Common myeloid progenitor, CD34-positive (primary cell): ENCODE data around the gene CT55.
"Not testable (repeated sequence)": the region's sequence is repeated elsewhere in the genome, so short reads cannot be mapped to it uniquely, and the experiment has no call there.

Experiments used
- CTCF ChIA-PET: fragments of 350-600 bp; sonication (Branson Sonifier 250); formaldehyde crosslinking; loops from one replicate; lab custom pipeline; 2021; ENCODE audit warnings: antibody characterized with exemption; lab: Charles Lee
- POLR2A ChIA-PET: fragments of 350-600 bp; sonication (Branson Sonifier 250); formaldehyde crosslinking; loops from one replicate; lab custom pipeline; 2021; ENCODE audit warnings: antibody characterized with exemption; lab: Charles Lee
- DNase-seq, 3 donors: peaks; one replicate each; pipeline versions ENCODE4 v3.0.0 to v3.0.0-alpha.2; 2013
- H3K27ac ChIP-seq, 2 experiments: 1 replicate in 1 of 2; 2 replicates in 1 of 2; pipeline ENCODE4 v1.7.0; 2013; ENCODE audit warnings: inconsistent platforms in 2 of 2, low read length in 2 of 2, mild to moderate bottlenecking in 2 of 2, low read depth in 1 of 2, moderate library complexity in 1 of 2; ENCODE audit not compliant: severe bottlenecking in 2 of 2, insufficient read depth in 1 of 2, poor library complexity in 1 of 2
- H3K27me3 ChIP-seq, 5 experiments: replicated peaks in 2 of 5; 1 replicate in 3 of 5; 2 replicates in 2 of 5; pipeline versions ENCODE4 v1.6.1 to v1.7.0; 2013; ENCODE audit warnings: low read length in 4 of 5, mild to moderate bottlenecking in 2 of 5, moderate library complexity in 2 of 5, inconsistent platforms in 1 of 5; ENCODE audit not compliant: insufficient read depth in 5 of 5, control insufficient read depth in 4 of 5
- H3K36me3 ChIP-seq, 4 experiments: 1 replicate in 2 of 4; 2 replicates in 2 of 4; pipeline versions ENCODE4 v1.6.1 to v1.7.0; 2013; ENCODE audit warnings: low read length in 3 of 4, control low read depth in 1 of 4, mild to moderate bottlenecking in 1 of 4; ENCODE audit not compliant: control insufficient read depth in 4 of 4, insufficient read depth in 4 of 4
- H3K4me1 ChIP-seq, 4 experiments: 1 replicate in 3 of 4; 2 replicates in 1 of 4; pipeline versions ENCODE4 v1.6.1 to v1.7.1; 2013; ENCODE audit warnings: low read length in 3 of 4, mild to moderate bottlenecking in 3 of 4, control low read depth in 1 of 4, inconsistent platforms in 1 of 4, moderate library complexity in 1 of 4; ENCODE audit not compliant: control insufficient read depth in 4 of 4, insufficient read depth in 4 of 4; ENCODE audit errors: control extremely low read depth in 1 of 4
- H3K4me3 ChIP-seq, 7 experiments: 1 replicate in 4 of 7; 2 replicates in 3 of 7; pipeline versions ENCODE4 v1.5.1 to v1.7.0; 2013; ENCODE audit warnings: mild to moderate bottlenecking in 7 of 7, low read length in 6 of 7, moderate library complexity in 6 of 7, inconsistent platforms in 2 of 7, low read depth in 2 of 7, control low read depth in 1 of 7; ENCODE audit not compliant: insufficient read depth in 4 of 7, control insufficient read depth in 1 of 7; ENCODE audit errors: extremely low read depth in 1 of 7
- H3K9me3 ChIP-seq, 5 experiments: 1 replicate in 4 of 5; 2 replicates in 1 of 5; pipeline versions ENCODE4 v1.6.1 to v1.7.1; 2013; ENCODE audit warnings: low read length in 4 of 5, mild to moderate bottlenecking in 2 of 5, inconsistent platforms in 1 of 5, low read depth in 1 of 5, moderate library complexity in 1 of 5; ENCODE audit not compliant: control insufficient read depth in 4 of 5, insufficient read depth in 2 of 5; ENCODE audit errors: control extremely low read depth in 1 of 5
- WGBS: methylation state at CpG from one replicate; pipeline ENCODE4 v1.1.5; 2013; ENCODE audit not compliant: insufficient coverage; 5-methylcytosine and 5-hydroxymethylcytosine counted together

The CT55 gene

GRCh38 chrX:135120056-135120576 lies 51.1 kb downstream of the CT55 start, which contains the start of gene ETDB:
ETDB (minus strand) TSS chrX:135120526; CDS start chrX:135119261, 1,265 bp downstream.
- WGBS, result no CpG with 5 or more reads among the region's 1 CpG
- POLR2A ChIA-PET, CTCF ChIA-PET: not testable (repeated sequence)

DNA sequence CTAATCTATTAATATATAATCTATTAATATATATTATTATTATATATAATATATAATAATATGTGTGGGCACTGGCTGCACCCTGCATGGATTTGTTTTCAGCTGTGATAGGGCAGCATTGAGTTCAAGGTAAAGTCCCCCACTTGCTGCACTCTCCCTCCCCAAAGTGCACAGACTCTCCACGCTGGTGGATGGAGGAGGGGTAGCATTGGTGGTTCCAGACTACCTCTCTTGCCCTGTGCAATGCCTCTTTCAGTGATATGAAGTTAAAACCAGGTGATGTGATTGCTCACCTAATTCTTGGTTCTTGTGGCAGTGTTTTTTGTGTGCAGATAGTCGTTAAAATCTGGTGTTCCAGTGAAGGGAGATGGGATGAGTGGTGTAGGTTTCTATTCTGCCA lies 55.1 kb downstream of the CT55 start:
- DNase-seq, H3K4me1 ChIP-seq, POLR2A ChIA-PET, H3K27ac ChIP-seq, CTCF ChIA-PET, H3K4me3 ChIP-seq, H3K9me3 ChIP-seq, H3K27me3 ChIP-seq, H3K36me3 ChIP-seq: not testable (repeated sequence)
- WGBS, result no CpG with 5 or more reads among the region's 2 CpGs

More at GRCh38 chrX:135120056-135120576, 51.1 kb downstream of the CT55 start, which contains the start of gene ETDB:
- H3K27me3 ChIP-seq, H3K4me1 ChIP-seq, H3K9me3 ChIP-seq, H3K36me3 ChIP-seq, H3K4me3 ChIP-seq, DNase-seq, H3K27ac ChIP-seq: not testable (repeated sequence)

DNA sequence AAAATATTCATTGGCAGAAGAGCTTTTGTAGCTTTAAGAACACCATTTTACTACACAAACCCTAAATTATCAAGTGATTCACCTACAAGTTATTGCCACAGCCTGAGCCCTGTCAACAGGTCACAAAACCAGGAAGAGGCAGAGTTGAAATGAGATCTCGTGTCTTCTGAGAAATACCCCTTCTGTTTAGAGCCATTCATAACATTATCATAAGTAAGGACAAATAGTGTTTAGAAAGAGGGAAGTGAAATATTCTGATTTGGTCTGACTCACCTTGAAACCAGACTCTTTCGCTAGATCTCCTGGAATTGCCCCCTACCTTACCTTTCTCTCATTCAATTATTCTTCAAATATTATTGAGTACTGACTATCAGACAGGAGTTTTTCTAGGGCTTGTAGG lies 56.8 kb downstream of the CT55 start:
- H3K36me3 ChIP-seq, result no peaks in the 10 kb centered on the region
- ChIA-PET CTCF (no interaction called here), POLR2A (no interaction called here)
- no peaks in the 10 kb centered on the region for H3K9me3 ChIP-seq
- DNase-seq, result peak in 2 of 3 donors; percentile 15 to 44
- H3K27ac ChIP-seq, result no peak overlapping the region
- H3K4me3 ChIP-seq, result no peak overlapping the region
- no CpG with 5 or more reads among the region's 2 CpGs for WGBS
- no peaks in the 10 kb centered on the region for H3K4me1 ChIP-seq
- peaks cover 0 to 3% (median 0%) of the 10 kb centered on the region in 5 experiments for H3K27me3 ChIP-seq

DNA sequence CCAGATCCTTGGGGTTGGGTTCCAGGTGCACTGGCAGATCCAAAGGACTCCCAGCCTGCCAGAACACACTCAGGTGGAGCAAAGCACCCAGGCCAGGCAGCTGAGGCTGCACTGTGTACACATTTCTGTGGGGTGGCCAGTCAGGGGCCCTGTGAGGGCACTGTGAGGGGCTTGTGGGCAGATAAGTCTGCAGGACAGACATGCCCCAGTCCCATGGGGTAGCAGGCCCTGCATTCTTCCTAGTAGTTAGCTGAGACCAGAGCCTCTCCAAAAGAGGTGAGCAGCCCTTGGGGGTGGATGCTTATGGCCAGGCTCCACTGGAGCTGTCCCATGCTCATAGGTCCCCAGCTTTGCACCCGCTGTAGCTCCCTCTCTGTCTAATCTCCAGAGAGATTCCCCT lies 58.5 kb downstream of the CT55 start:
- Histone ChIP-seq H3K4me3 (no peak overlapping the region), H3K27ac (no peak overlapping the region), H3K9me3 (peaks cover 0 to 3% (median 0%) of the 10 kb centered on the region in 5 experiments), H3K36me3 (no peaks in the 10 kb centered on the region), H3K4me1 (no peaks in the 10 kb centered on the region), H3K27me3 (peaks cover 0 to 3% (median 0%) of the 10 kb centered on the region in 5 experiments)
- ChIA-PET POLR2A (no interaction called here), CTCF (interaction anchor here (1.9 to 2.0 kb wide), 2 partner anchors 62 to 73 kb away, joined by 4 to 8 read pairs; no protein-coding TSS in a partner anchor)
- 100% methylated on average over 1 of the region's 1 CpG for WGBS
- no peak for DNase-seq

GRCh38 chrX:135112096-135112729 lies 59.0 kb downstream of the CT55 start:
- 70% methylated on average over 3 of the region's 5 CpGs for WGBS
- Histone ChIP-seq H3K4me3 (no peak overlapping the region), H3K36me3 (no peaks in the 10 kb centered on the region), H3K27ac (no peak overlapping the region), H3K27me3 (peaks cover 0 to 3% (median 0%) of the 10 kb centered on the region in 5 experiments), H3K4me1 (no peaks in the 10 kb centered on the region), H3K9me3 (peaks cover 0 to 3% (median 0%) of the 10 kb centered on the region in 5 experiments)
- CTCF ChIA-PET, result interaction anchor here (1.9 to 2.0 kb wide), 2 partner anchors 61 to 74 kb away, joined by 4 to 8 read pairs; no protein-coding TSS in a partner anchor
- DNase-seq, result peak; percentile 33 to 68 (median 50)
- POLR2A ChIA-PET, result no interaction called here

GRCh38 chrX:135109554-135109953 lies 61.6 kb downstream of the CT55 start:
- H3K9me3 ChIP-seq, result peaks cover 0 to 3% (median 0%) of the 10 kb centered on the region in 5 experiments
- no peaks in the 10 kb centered on the region for H3K4me1 ChIP-seq
- POLR2A ChIA-PET, result no interaction called here
- H3K36me3 ChIP-seq, result no peaks in the 10 kb centered on the region
- peaks cover 0 to 3% (median 0%) of the 10 kb centered on the region in 5 experiments for H3K27me3 ChIP-seq
- CTCF ChIA-PET, result no interaction called here
- no peak overlapping the region for H3K4me3 ChIP-seq
- no peak for DNase-seq
- 50% methylated on average over 1 of the region's 3 CpGs for WGBS
- H3K27ac ChIP-seq, result no peak overlapping the region
